RWPE2 (cell line): Measurements from ENCODE around the gene EFCAB11.
A peak's percentile ranks its signal among the peaks of the same experiment; 100 is the strongest.

Experiments used
- ATAC-seq: fragments of 200-7000 bp; cut with Tn5 transposase; 3 replicates; pipeline ENCODE4 v1.9.1; 2021; ENCODE audit warnings: low read depth
- DNase-seq: peaks from one replicate; pipeline ENCODE4 v3.0.0-alpha.2; 2020; ENCODE audit warnings: low spot score
- H3K27ac ChIP-seq: fragments of 450-650 bp; 2 replicates; pipeline ENCODE4 v1.5.1; 2017; ENCODE audit warnings: mild to moderate bottlenecking; ENCODE audit not compliant: poor library complexity, severe bottlenecking
- H3K27me3 ChIP-seq: fragments of 250-450 bp; sonication (Bioruptor Pico); 2 replicates; pipeline ENCODE4 v1.5.1; 2021; ENCODE audit warnings: mild to moderate bottlenecking, moderate library complexity; ENCODE audit not compliant: insufficient read depth, poor library complexity, severe bottlenecking
- H3K36me3 ChIP-seq: fragments of 250-450 bp; sonication (Bioruptor Pico); 2 replicates; pipeline ENCODE4 v1.5.1; 2020; ENCODE audit warnings: low read depth, mild to moderate bottlenecking, moderate library complexity
- H3K4me1 ChIP-seq: fragments of 250-450 bp; sonication (Bioruptor Pico); 2 replicates; pipeline ENCODE4 v1.5.1; 2021; ENCODE audit warnings: mild to moderate bottlenecking, moderate library complexity; ENCODE audit not compliant: insufficient read depth, poor library complexity, severe bottlenecking
- H3K4me3 ChIP-seq: fragments of 250-450 bp; sonication (Bioruptor Pico); 2 replicates; pipeline ENCODE4 v1.5.1; 2021; ENCODE audit warnings: mild to moderate bottlenecking, moderate library complexity; ENCODE audit not compliant: severe bottlenecking
- H3K9me3 ChIP-seq: fragments of 250-450 bp; sonication (Bioruptor Pico); 2 replicates; pipeline ENCODE4 v1.5.1; 2021; ENCODE audit warnings: mild to moderate bottlenecking, moderate library complexity; ENCODE audit not compliant: severe bottlenecking
- TF ChIP-seq, protein P1 (sequence below): fragments of 450-650 bp; IDR thresholded peaks from one replicate; pipeline ENCODE4 v1.5.1; 2017; ENCODE audit warnings: mild to moderate bottlenecking, moderate library complexity; ENCODE audit not compliant: poor library complexity, severe bottlenecking

The EFCAB11 gene

DNA sequence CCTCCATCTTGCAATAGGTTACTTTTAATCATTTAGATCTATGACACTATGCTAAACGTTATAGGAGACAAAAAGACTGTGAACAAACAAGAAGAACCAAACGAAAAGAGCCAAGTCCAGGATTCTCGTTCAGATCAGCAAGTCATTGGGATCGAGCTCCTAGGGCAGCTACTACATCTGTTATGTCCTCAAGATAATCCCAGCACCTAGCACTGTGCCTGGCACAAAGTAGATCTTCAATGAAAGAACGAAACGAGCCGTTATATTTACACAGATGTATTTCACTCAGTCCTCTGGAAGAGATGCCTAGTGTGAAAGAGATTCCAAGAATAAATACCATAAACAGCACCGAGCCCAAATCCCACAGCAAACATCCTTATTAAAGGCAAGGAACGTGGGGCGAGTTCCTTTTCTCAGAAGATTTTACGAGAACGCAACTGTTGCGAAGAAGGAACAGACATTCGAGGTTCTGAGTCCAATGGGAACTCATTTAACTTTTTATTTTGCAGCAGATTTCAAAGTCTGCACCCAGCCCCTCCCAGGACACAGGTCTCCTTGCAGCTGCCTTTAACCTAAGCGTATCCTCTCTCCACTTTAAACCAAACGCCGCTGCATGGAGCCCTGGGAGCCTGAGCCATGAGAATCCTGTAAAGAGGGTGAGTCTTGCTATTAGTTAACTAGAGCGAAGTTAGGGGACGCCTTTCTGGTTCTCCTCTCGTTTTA is 653 bp upstream of the EFCAB11 start:
- peak; percentile 17 for ATAC-seq
- no peak for DNase-seq
- peak overlapping the region; percentile 81 for H3K27ac ChIP-seq
- H3K4me3 ChIP-seq: peak overlapping the region; percentile 58
- H3K36me3 ChIP-seq: peaks cover 29% of the 10 kb centered on the region
- H3K9me3 ChIP-seq: no peaks in the 10 kb centered on the region
- H3K4me1 ChIP-seq: peaks cover 9% of the 10 kb centered on the region
- no peaks in the 10 kb centered on the region for H3K27me3 ChIP-seq
- TF ChIP-seq, protein P1, sequence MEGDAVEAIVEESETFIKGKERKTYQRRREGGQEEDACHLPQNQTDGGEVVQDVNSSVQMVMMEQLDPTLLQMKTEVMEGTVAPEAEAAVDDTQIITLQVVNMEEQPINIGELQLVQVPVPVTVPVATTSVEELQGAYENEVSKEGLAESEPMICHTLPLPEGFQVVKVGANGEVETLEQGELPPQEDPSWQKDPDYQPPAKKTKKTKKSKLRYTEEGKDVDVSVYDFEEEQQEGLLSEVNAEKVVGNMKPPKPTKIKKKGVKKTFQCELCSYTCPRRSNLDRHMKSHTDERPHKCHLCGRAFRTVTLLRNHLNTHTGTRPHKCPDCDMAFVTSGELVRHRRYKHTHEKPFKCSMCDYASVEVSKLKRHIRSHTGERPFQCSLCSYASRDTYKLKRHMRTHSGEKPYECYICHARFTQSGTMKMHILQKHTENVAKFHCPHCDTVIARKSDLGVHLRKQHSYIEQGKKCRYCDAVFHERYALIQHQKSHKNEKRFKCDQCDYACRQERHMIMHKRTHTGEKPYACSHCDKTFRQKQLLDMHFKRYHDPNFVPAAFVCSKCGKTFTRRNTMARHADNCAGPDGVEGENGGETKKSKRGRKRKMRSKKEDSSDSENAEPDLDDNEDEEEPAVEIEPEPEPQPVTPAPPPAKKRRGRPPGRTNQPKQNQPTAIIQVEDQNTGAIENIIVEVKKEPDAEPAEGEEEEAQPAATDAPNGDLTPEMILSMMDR: no peak

DNA sequence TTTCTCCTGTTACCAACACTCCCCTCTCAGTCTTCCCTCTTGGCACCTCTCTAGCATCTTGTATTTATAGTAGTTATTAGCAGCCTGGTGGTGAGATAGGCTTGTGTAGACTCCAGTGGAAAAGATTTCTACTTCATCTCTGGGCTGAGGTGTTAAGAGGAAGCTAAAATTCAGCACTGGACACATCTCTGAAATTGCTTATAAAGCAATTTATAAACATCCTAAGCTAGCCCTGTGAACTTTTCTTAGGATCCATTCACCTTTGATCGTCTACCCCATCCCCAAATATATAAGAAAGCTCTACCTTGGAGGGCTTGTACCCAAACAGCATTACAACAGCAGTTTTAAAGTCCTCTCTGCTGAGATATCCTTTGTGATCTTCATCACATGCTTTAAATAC is 928 bp downstream of the EFCAB11 start:
- Histone ChIP-seq H3K9me3 (no peaks in the 10 kb centered on the region), H3K36me3 (peaks cover 34% of the 10 kb centered on the region), H3K4me3 (peak overlapping the region; percentile 58), H3K4me1 (peaks cover 9% of the 10 kb centered on the region), H3K27me3 (no peaks in the 10 kb centered on the region), H3K27ac (peak overlapping the region; percentile 81)
- ATAC-seq (no peak), DNase-seq (no peak)
- TF ChIP-seq, protein P1: no peak

DNA sequence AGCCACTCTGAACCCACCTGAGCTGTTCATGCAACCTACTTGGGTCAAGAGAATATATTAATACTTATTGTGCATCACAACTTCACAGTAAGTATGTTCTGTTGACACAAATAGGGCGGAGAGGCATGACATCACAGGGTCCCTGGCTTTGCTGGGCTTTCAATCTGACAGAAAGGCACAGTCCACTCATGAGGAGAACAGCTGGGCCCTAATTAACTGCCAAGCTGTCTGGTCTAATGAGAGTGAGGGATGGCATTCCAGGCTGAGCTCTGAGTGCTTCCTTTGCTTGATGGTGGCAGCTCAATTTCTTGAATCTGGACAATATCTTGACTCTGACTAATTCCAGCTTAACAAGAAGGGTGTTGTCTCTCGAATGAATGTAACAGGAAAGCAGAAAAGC is 2.0 kb downstream of the EFCAB11 start:
- Histone ChIP-seq H3K27me3 (no peaks in the 10 kb centered on the region), H3K9me3 (no peaks in the 10 kb centered on the region), H3K4me1 (peaks cover 9% of the 10 kb centered on the region), H3K4me3 (no peak overlapping the region), H3K36me3 (peaks cover 31% of the 10 kb centered on the region), H3K27ac (no peak overlapping the region)
- DNase-seq (no peak), ATAC-seq (no peak)
- TF ChIP-seq, protein P1: no peak

DNA sequence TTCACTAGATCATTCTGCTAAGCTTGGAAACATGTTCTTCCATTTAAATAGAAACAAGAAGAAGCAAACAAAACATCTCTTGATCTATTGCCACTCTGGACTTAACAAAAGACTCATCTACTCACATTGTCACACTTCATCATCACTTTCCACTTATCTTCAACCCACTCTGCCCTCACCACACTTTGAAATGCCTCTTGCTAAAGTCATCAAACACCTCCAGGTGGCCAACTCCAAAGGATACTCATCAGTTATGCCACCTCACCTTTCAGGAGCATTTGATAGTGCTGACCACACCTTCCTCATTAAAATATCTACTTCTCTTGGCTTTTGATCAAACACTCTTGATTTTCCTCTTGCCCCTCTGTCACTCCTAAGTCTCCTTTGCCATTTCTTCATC is 7.2 kb downstream of the EFCAB11 start:
- H3K27me3 ChIP-seq: no peaks in the 10 kb centered on the region
- no peak for ATAC-seq
- no peak for DNase-seq
- H3K4me3 ChIP-seq: no peak overlapping the region
- no peaks in the 10 kb centered on the region for H3K9me3 ChIP-seq
- no peak overlapping the region for H3K27ac ChIP-seq
- peaks cover 28% of the 10 kb centered on the region for H3K36me3 ChIP-seq
- TF ChIP-seq, protein P1: no peak
- no peaks in the 10 kb centered on the region for H3K4me1 ChIP-seq

DNA sequence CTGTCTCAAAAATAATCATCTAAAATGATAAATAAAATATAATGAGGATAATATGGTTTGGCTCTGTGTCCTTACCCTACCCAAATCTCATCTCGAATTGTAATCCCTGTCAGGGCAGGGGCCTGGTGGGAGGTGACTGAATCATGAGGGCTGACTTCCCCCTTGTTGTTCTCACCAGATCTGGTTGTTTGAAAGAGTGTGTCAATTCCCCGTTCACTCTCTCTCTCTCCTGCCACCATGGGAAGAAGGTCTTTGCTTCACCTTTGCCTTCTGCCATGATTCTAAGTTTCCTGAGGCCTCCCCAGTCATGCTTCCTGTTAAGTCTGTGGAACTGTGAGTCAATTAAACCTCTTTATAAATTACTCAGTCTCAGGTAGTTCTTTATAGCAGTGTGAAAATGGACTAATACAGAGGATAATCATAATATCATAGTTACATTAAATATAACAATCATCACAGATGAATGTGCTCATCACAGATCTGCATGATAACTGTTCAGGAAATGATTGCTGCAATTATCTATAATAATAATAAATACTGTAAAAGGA is 12.6 kb downstream of the EFCAB11 start:
- Histone ChIP-seq H3K27ac (no peak overlapping the region), H3K27me3 (no peaks in the 10 kb centered on the region), H3K36me3 (0 out of 2 replicates have a peak, but pooled peaks cover 3% of the 10 kb centered on the region), H3K4me1 (no peaks in the 10 kb centered on the region), H3K4me3 (no peak overlapping the region), H3K9me3 (no peaks in the 10 kb centered on the region)
- TF ChIP-seq, protein P1: no peak
- DNase-seq (no peak), ATAC-seq (no peak)
